GM12891 (cell line): Measurements from ENCODE around the gene ACBD4.

Experiments used
- POLR2A ChIP-seq: IDR thresholded peaks from 2 replicates; pipeline ENCODE4 v1.6.1; 2011; ENCODE audit warnings: low read depth, low read length, control low read depth
- SPI1 ChIP-seq: IDR thresholded peaks from 2 replicates; pipeline ENCODE4 v1.6.1; 2011; ENCODE audit warnings: low read depth, low read length, control low read depth
- TAF1 ChIP-seq: IDR thresholded peaks from 2 replicates; pipeline ENCODE4 v1.6.1; 2011; ENCODE audit warnings: low read depth, low read length, control low read depth

GRCh38 chr17:45086865-45087503, 48.5 kb upstream of the ACBD4 start:
- TF ChIP-seq POLR2A (no peak), TAF1 (no peak), SPI1 (no peak)
